ENCODE measurements around the gene DPYSL5.

Gene DPYSL5

GRCh38 chr2:26846334-26847306 lies 1.3 kb upstream of the DPYSL5 start:
- DNase-seq: peak; percentile 61

- no peak for DNase-seq
Observed at GRCh38 chr2:26847307-26847654, 651 bp upstream of the DPYSL5 start.

GRCh38 chr2:26848336-26849055 lies 564 bp downstream of the DPYSL5 start:
- no peak for DNase-seq

- no peak for DNase-seq
Observed at GRCh38 chr2:26849056-26849999, 1.4 kb downstream of the DPYSL5 start.

- no peak for DNase-seq
Observed at GRCh38 chr2:26850000-26850431, 2.1 kb downstream of the DPYSL5 start.

- DNase-seq: no peak
Observed at GRCh38 chr2:26850505-26850904, 2.6 kb downstream of the DPYSL5 start.

- DNase-seq: no peak
Observed at GRCh38 chr2:26852405-26853306, 4.7 kb downstream of the DPYSL5 start.

- no peak for DNase-seq
Observed at GRCh38 chr2:26853751-26854150, 5.8 kb downstream of the DPYSL5 start.

GRCh38 chr2:26854283-26854827 lies 6.4 kb downstream of the DPYSL5 start:
- DNase-seq: no peak

- DNase-seq: no peak
Observed at GRCh38 chr2:26855466-26855865, 7.5 kb downstream of the DPYSL5 start.

- no peak for DNase-seq
Observed at GRCh38 chr2:26859622-26860021, 11.7 kb downstream of the DPYSL5 start.

- DNase-seq: no peak
Observed at GRCh38 chr2:26860211-26860850, 12.4 kb downstream of the DPYSL5 start.

GRCh38 chr2:26861610-26862224 lies 13.8 kb downstream of the DPYSL5 start:
- DNase-seq: no peak

- DNase-seq: no peak
Observed at GRCh38 chr2:26864226-26864625, 16.3 kb downstream of the DPYSL5 start.

GRCh38 chr2:26864646-26865045 lies 16.7 kb downstream of the DPYSL5 start:
- no peak for DNase-seq

- no peak for DNase-seq
Observed at GRCh38 chr2:26870585-26871095, 22.7 kb downstream of the DPYSL5 start.

GRCh38 chr2:26873286-26873983 lies 25.5 kb downstream of the DPYSL5 start:
- DNase-seq: no peak

GRCh38 chr2:26874514-26874913 lies 26.6 kb downstream of the DPYSL5 start:
- no peak for DNase-seq

GRCh38 chr2:26875065-26875634 lies 27.2 kb downstream of the DPYSL5 start:
- DNase-seq: no peak
